NCI-H2227 treated with DMSO at 0.1 percent for 48 hours (cell line): Measurements from ENCODE around the gene RPS16.

Experiments used
- DNase-seq: peaks from one replicate; lab custom pipeline; 2025; lab: John Stamatoyannopoulos, UW

Gene RPS16

GRCh38 chr19:39388657-39389056 lies 47.1 kb downstream of the RPS16 start:
- DNase-seq = no peak

- DNase-seq = no peak
These were observed 49.2 kb downstream of the RPS16 start for GRCh38 chr19:39386557-39386956.

- DNase-seq = no peak
These were observed 49.9 kb downstream of the RPS16 start for GRCh38 chr19:39385629-39386411.

GRCh38 chr19:39384839-39385568 lies 50.7 kb downstream of the RPS16 start:
- DNase-seq = no peak
